ENCODE results near the gene LANCL1. TPM values are rescaled to one million over a fixed set of nuclear protein-coding genes. Genes with fewer than 3 reads are reported as not detected.

LANCL1 gene
- total RNA-seq, 1 experiment from 2014 or later: 61.5 TPM

- peaks cover 0 to 4% of the 10 kb centered on the region in 2 experiments; a peak in 2 of 4 replicates for H3K36me3 ChIP-seq (ENCODE audit: control insufficient read depth in 1 of 2, insufficient read depth in 2 of 2, low read length in 2 of 2)
Measured at GRCh38 chr2:210440206-210440605, 36.4 kb downstream of the LANCL1 start.

More at GRCh38 chr2:210440206-210440605, 36.4 kb downstream of the LANCL1 start:
- DNase-seq (ENCODE audit: low read depth, low spot score) (no peak), ATAC-seq (no peak)
- no peaks in the 10 kb centered on the region for H4K20me1 ChIP-seq (ENCODE audit: insufficient read depth)
- no peak overlapping the region for H2AFZ ChIP-seq (ENCODE audit: low read depth, low read length, poor library complexity, severe bottlenecking)
- H3K4me1 ChIP-seq (ENCODE audit: control insufficient read depth in 1 of 2, insufficient read depth in 2 of 2, low read length in 2 of 2): no peaks in the 10 kb centered on the region
- H3K9me3 ChIP-seq (ENCODE audit: control insufficient read depth in 1 of 2, insufficient read depth in 1 of 2, low read depth in 1 of 2, low read length in 2 of 2): no peaks in the 10 kb centered on the region
- RAD21 ChIA-PET (ENCODE audit: low non-redundant PET in 1 of 2, low total read pairs in 2 of 2, uncharacterized antibody in 2 of 2, unreplicated experiment in 2 of 2): no interaction called here
- TF ChIP-seq, protein P1, sequence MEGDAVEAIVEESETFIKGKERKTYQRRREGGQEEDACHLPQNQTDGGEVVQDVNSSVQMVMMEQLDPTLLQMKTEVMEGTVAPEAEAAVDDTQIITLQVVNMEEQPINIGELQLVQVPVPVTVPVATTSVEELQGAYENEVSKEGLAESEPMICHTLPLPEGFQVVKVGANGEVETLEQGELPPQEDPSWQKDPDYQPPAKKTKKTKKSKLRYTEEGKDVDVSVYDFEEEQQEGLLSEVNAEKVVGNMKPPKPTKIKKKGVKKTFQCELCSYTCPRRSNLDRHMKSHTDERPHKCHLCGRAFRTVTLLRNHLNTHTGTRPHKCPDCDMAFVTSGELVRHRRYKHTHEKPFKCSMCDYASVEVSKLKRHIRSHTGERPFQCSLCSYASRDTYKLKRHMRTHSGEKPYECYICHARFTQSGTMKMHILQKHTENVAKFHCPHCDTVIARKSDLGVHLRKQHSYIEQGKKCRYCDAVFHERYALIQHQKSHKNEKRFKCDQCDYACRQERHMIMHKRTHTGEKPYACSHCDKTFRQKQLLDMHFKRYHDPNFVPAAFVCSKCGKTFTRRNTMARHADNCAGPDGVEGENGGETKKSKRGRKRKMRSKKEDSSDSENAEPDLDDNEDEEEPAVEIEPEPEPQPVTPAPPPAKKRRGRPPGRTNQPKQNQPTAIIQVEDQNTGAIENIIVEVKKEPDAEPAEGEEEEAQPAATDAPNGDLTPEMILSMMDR (IDR thresholded peaks at IDR 0.05 in 2 of 3, conservative IDR thresholded peaks at IDR 0.05 in 1 of 3; ENCODE audit: borderline replicate concordance in 1 of 3, insufficient read depth in 1 of 3, low read depth in 2 of 3, low read length in 2 of 3): no peak
- no peak for TF ChIP-seq SP1 (IDR thresholded peaks at IDR 0.05; ENCODE audit: low read depth)
- no peak for TF ChIP-seq CBX3 (IDR thresholded peaks at IDR 0.05; ENCODE audit: low read depth)
- TF ChIP-seq SRF (IDR thresholded peaks at IDR 0.05; ENCODE audit: low read depth): no peak
- TF ChIP-seq YY1 (IDR thresholded peaks at IDR 0.05; ENCODE audit: extremely low read depth, insufficient replicate concordance, low read depth, low read length): no peak
- no peak for TF ChIP-seq TCF7L2 (IDR thresholded peaks at IDR 0.05; ENCODE audit: borderline replicate concordance, extremely low read depth, insufficient read depth, insufficient read length)
- TF ChIP-seq EGR1 (IDR thresholded peaks at IDR 0.05; ENCODE audit: low read depth): no peak
- no peak for TF ChIP-seq POLR2A (IDR thresholded peaks at IDR 0.05; ENCODE audit: borderline replicate concordance, extremely low read depth, insufficient read depth, insufficient read length)
- TF ChIP-seq MAX (IDR thresholded peaks at IDR 0.05): no peak
- no peak for TF ChIP-seq ZFX (IDR thresholded peaks at IDR 0.05)
- no peak for TF ChIP-seq EZH2 (IDR thresholded peaks at IDR 0.05)
- TF ChIP-seq POLR2AphosphoS5 (IDR thresholded peaks at IDR 0.05; ENCODE audit: low read depth, low read length): no peak
- TF ChIP-seq, protein P2, sequence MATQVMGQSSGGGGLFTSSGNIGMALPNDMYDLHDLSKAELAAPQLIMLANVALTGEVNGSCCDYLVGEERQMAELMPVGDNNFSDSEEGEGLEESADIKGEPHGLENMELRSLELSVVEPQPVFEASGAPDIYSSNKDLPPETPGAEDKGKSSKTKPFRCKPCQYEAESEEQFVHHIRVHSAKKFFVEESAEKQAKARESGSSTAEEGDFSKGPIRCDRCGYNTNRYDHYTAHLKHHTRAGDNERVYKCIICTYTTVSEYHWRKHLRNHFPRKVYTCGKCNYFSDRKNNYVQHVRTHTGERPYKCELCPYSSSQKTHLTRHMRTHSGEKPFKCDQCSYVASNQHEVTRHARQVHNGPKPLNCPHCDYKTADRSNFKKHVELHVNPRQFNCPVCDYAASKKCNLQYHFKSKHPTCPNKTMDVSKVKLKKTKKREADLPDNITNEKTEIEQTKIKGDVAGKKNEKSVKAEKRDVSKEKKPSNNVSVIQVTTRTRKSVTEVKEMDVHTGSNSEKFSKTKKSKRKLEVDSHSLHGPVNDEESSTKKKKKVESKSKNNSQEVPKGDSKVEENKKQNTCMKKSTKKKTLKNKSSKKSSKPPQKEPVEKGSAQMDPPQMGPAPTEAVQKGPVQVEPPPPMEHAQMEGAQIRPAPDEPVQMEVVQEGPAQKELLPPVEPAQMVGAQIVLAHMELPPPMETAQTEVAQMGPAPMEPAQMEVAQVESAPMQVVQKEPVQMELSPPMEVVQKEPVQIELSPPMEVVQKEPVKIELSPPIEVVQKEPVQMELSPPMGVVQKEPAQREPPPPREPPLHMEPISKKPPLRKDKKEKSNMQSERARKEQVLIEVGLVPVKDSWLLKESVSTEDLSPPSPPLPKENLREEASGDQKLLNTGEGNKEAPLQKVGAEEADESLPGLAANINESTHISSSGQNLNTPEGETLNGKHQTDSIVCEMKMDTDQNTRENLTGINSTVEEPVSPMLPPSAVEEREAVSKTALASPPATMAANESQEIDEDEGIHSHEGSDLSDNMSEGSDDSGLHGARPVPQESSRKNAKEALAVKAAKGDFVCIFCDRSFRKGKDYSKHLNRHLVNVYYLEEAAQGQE (IDR thresholded peaks at IDR 0.05; ENCODE audit: low read depth): no peak
- TF ChIP-seq RAD21 (IDR thresholded peaks at IDR 0.05; ENCODE audit: low read depth): no peak
- TF ChIP-seq ELF1 (IDR thresholded peaks at IDR 0.05; ENCODE audit: borderline replicate concordance, low read depth): no peak
- TF ChIP-seq ZBTB33 (IDR thresholded peaks at IDR 0.05; ENCODE audit: extremely low read depth, insufficient replicate concordance, low read length): no peak
- TF ChIP-seq EZH2phosphoT487 (IDR thresholded peaks at IDR 0.05; ENCODE audit: borderline replicate concordance): no peak
- no peak for TF ChIP-seq JUND (IDR thresholded peaks at IDR 0.05)
- no peaks in the 10 kb centered on the region for H3K9me2 ChIP-seq (ENCODE audit: insufficient read depth)
- H3K4me3 ChIP-seq (replicated peaks in 1 of 2; ENCODE audit: low read depth in 1 of 2, low read length in 2 of 2): no peak overlapping the region
- POLR2A ChIA-PET: no interaction called here
- H3K27me3 ChIP-seq (ENCODE audit: insufficient read depth, low read length): no peaks in the 10 kb centered on the region
- BruUV-seq (replicated peaks): no TSS peak
- intact Hi-C loops (cut with micrococcal nuclease): no loop called here
- no peak overlapping the region for H3K27ac ChIP-seq (ENCODE audit: low read depth, low read length)
- H3K79me2 ChIP-seq (ENCODE audit: insufficient read depth, low read length): no peaks in the 10 kb centered on the region
- H3K9ac ChIP-seq (ENCODE audit: low read length): no peak overlapping the region
- no peak overlapping the region for H3K4me2 ChIP-seq (ENCODE audit: low read length)
- CTCF ChIA-PET: no interaction called here
